Trophoblast cell (in vitro differentiated cells and primary cell): ENCODE measurements around the gene KCNJ11.
"Not testable (repeated sequence)": the region's sequence is repeated elsewhere in the genome, so short reads cannot be mapped to it uniquely, and the experiment has no call there.

Experiments used
- DNase-seq, 2 donors: peaks; one replicate each; pipeline ENCODE4 v3.0.0-alpha.2; 2016
- H2AFZ ChIP-seq: 2 replicates; pipeline ENCODE4 v1.6.1; 2013; ENCODE audit warnings: low read length, moderate library complexity, mild to moderate bottlenecking; ENCODE audit not compliant: insufficient read depth, poor library complexity
- H2AK5ac ChIP-seq: 2 replicates; pipeline ENCODE4 v1.6.1; 2013; ENCODE audit warnings: mild to moderate bottlenecking, low read length
- H2BK120ac ChIP-seq: 2 replicates; pipeline ENCODE4 v1.6.1; 2013; ENCODE audit warnings: low read length, mild to moderate bottlenecking, moderate library complexity; ENCODE audit not compliant: insufficient read depth, poor library complexity
- H2BK12ac ChIP-seq: 2 replicates; pipeline ENCODE4 v1.6.1; 2013; ENCODE audit warnings: mild to moderate bottlenecking, low read length, moderate library complexity
- H2BK5ac ChIP-seq: 2 replicates; pipeline ENCODE4 v1.6.1; 2013; ENCODE audit warnings: low read length, low read depth, moderate library complexity, mild to moderate bottlenecking; ENCODE audit not compliant: poor library complexity
- H3K14ac ChIP-seq: 2 replicates; pipeline ENCODE4 v1.6.1; 2013; ENCODE audit warnings: mild to moderate bottlenecking, low read length
- H3K18ac ChIP-seq: 2 replicates; pipeline ENCODE4 v1.6.1; 2013; ENCODE audit warnings: mild to moderate bottlenecking, low read length
- H3K23ac ChIP-seq: 2 replicates; pipeline ENCODE4 v1.6.1; 2013; ENCODE audit warnings: low read length
- H3K27ac ChIP-seq: 2 replicates; pipeline ENCODE4 v1.5.1; 2013; ENCODE audit warnings: low read depth, mild to moderate bottlenecking, inconsistent platforms, low read length, moderate library complexity
- H3K27me3 ChIP-seq: 2 replicates; pipeline ENCODE4 v1.6.1; 2013; ENCODE audit warnings: inconsistent platforms, mild to moderate bottlenecking, low read length, moderate library complexity; ENCODE audit not compliant: insufficient read depth
- H3K36me3 ChIP-seq, 2 experiments: 1 replicate in 1 of 2; 2 replicates in 1 of 2; pipeline ENCODE4 v1.6.1; 2013; ENCODE audit warnings: low read length in 2 of 2, mild to moderate bottlenecking in 2 of 2, moderate library complexity in 1 of 2; ENCODE audit not compliant: insufficient read depth in 2 of 2, control insufficient read depth in 1 of 2
- H3K4ac ChIP-seq: 2 replicates; pipeline ENCODE4 v1.6.1; 2013; ENCODE audit warnings: low read depth, mild to moderate bottlenecking, low read length, moderate library complexity
- H3K4me1 ChIP-seq, 2 experiments: 1 replicate in 1 of 2; 2 replicates in 1 of 2; pipeline ENCODE4 v1.6.1; 2013; ENCODE audit warnings: low read length in 2 of 2, mild to moderate bottlenecking in 2 of 2, moderate library complexity in 1 of 2; ENCODE audit not compliant: insufficient read depth in 2 of 2, control insufficient read depth in 1 of 2
- H3K4me2 ChIP-seq: 2 replicates; pipeline ENCODE4 v1.6.1; 2013; ENCODE audit warnings: inconsistent platforms, mild to moderate bottlenecking, low read length, moderate library complexity
- H3K4me3 ChIP-seq: 2 replicates; pipeline ENCODE4 v1.5.1; 2013; ENCODE audit warnings: mild to moderate bottlenecking, low read depth, low read length, inconsistent platforms
- H3K79me1 ChIP-seq: one replicate; pipeline ENCODE4 v1.6.1; 2013; ENCODE audit warnings: low read length
- H3K79me2 ChIP-seq: 2 replicates; pipeline ENCODE4 v1.6.1; 2013; ENCODE audit warnings: low read length, mild to moderate bottlenecking; ENCODE audit not compliant: control insufficient read depth, insufficient read depth, poor library complexity
- H3K9ac ChIP-seq: 2 replicates; pipeline ENCODE4 v1.6.1; 2013; ENCODE audit warnings: mild to moderate bottlenecking, low read length
- H3K9me3 ChIP-seq: 2 replicates; pipeline ENCODE4 v1.6.1; 2013; ENCODE audit warnings: low read depth, mild to moderate bottlenecking, control low read depth, inconsistent platforms, low read length; ENCODE audit not compliant: insufficient read depth
- H4K12ac ChIP-seq: 2 replicates; pipeline ENCODE4 v1.6.1; 2013; ENCODE audit warnings: low read depth, mild to moderate bottlenecking, low read length, moderate library complexity
- H4K8ac ChIP-seq: 2 replicates; pipeline ENCODE4 v1.6.1; 2013; ENCODE audit warnings: low read depth, mild to moderate bottlenecking, low read length, moderate library complexity
- H4K91ac ChIP-seq: one replicate; pipeline ENCODE4 v1.6.1; 2013; ENCODE audit warnings: low read depth, mild to moderate bottlenecking, low read length, moderate library complexity
- WGBS: extraction: QIAGEN DNeasy Blood & Tissue Kit; methylation state at CpG from one replicate; pipeline ENCODE4 v1.1.7; 2013; ENCODE audit warnings: missing lambda C conversion rate; ENCODE audit not compliant: insufficient read length, insufficient coverage; ENCODE audit errors: extremely low coverage; 5-methylcytosine and 5-hydroxymethylcytosine counted together

KCNJ11 gene

GRCh38 chr11:17426233-17426632, 37.8 kb upstream of the KCNJ11 start:
- H3K9ac ChIP-seq, DNase-seq, H3K27ac ChIP-seq, H3K9me3 ChIP-seq, H3K79me1 ChIP-seq, H4K8ac ChIP-seq, H3K4me3 ChIP-seq, H3K4ac ChIP-seq, H3K27me3 ChIP-seq, H3K4me2 ChIP-seq, H2BK120ac ChIP-seq, H3K18ac ChIP-seq, H2AFZ ChIP-seq, H3K14ac ChIP-seq, H3K23ac ChIP-seq, H2BK5ac ChIP-seq, H3K36me3 ChIP-seq, H4K91ac ChIP-seq, H4K12ac ChIP-seq, H3K79me2 ChIP-seq, H2BK12ac ChIP-seq, H3K4me1 ChIP-seq, H2AK5ac ChIP-seq: not testable (repeated sequence)
- no CpG with 5 or more reads among the region's 5 CpGs for WGBS

- Histone ChIP-seq H3K14ac (no peak overlapping the region), H3K18ac (no peak overlapping the region), H4K8ac (no peak overlapping the region), H2AFZ (no peak overlapping the region), H3K9ac (no peak overlapping the region), H2BK12ac (no peak overlapping the region), H2AK5ac (no peak overlapping the region), H3K79me1 (no peaks in the 10 kb centered on the region), H2BK5ac (no peak overlapping the region), H3K36me3 (no peaks in the 10 kb centered on the region), H4K12ac (no peak overlapping the region), H3K23ac (no peak overlapping the region), H3K79me2 (no peaks in the 10 kb centered on the region), H2BK120ac (no peak overlapping the region), H3K4me1 (no peaks in the 10 kb centered on the region), H4K91ac (no peak overlapping the region), H3K4me2 (no peak overlapping the region), H3K4ac (no peak overlapping the region), H3K9me3 (no peaks in the 10 kb centered on the region), H3K4me3 (no peak overlapping the region), H3K27me3 (peaks cover 2% of the 10 kb centered on the region), H3K27ac (no peak overlapping the region)
- peak; percentile 7 to 40 for DNase-seq
- no CpG with 5 or more reads among the region's 11 CpGs for WGBS
Observed at GRCh38 chr11:17423533-17424310, 35.3 kb upstream of the KCNJ11 start.

DNA sequence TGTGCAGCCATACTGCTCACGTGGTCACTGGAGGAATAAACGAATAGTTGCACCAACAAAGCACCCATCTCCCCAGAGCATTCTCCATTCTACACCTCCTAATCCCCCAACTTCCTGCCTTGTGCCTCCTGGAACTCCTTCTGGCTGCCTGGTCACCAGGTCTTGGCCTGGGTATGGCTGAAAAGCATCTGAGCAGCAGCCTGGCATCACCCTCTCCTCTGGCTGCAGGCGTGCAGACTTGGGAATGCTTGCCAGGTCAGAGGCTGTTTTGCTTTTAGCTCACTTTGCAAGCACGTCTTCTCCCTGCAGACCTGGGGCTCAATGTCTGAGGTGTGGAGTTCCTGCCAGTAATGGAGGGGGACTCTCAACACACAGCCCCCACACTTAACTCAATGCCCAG, 33.3 kb upstream of the KCNJ11 start:
- H4K91ac ChIP-seq, result no peak overlapping the region
- WGBS, result no CpG with 5 or more reads among the region's 4 CpGs
- no peak overlapping the region for H2BK5ac ChIP-seq
- H3K27ac ChIP-seq, result no peak overlapping the region
- peaks cover 2% of the 10 kb centered on the region for H3K27me3 ChIP-seq
- H3K36me3 ChIP-seq, result no peaks in the 10 kb centered on the region
- H3K4ac ChIP-seq, result no peak overlapping the region
- no peaks in the 10 kb centered on the region for H3K79me2 ChIP-seq
- no peak overlapping the region for H2AFZ ChIP-seq
- H3K18ac ChIP-seq, result no peak overlapping the region
- H3K9ac ChIP-seq, result no peak overlapping the region
- no peak overlapping the region for H3K23ac ChIP-seq
- H3K14ac ChIP-seq, result no peak overlapping the region
- H3K79me1 ChIP-seq, result no peaks in the 10 kb centered on the region
- H2BK120ac ChIP-seq, result no peak overlapping the region
- no peak overlapping the region for H2BK12ac ChIP-seq
- H3K4me1 ChIP-seq, result no peaks in the 10 kb centered on the region
- no peak overlapping the region for H3K4me3 ChIP-seq
- no peak overlapping the region for H3K4me2 ChIP-seq
- H2AK5ac ChIP-seq, result no peak overlapping the region
- DNase-seq, result no peak
- no peak overlapping the region for H4K8ac ChIP-seq
- H4K12ac ChIP-seq, result no peak overlapping the region
- H3K9me3 ChIP-seq, result no peaks in the 10 kb centered on the region

- Histone ChIP-seq H2BK5ac (no peak overlapping the region), H4K91ac (no peak overlapping the region), H3K9me3 (no peaks in the 10 kb centered on the region), H2BK120ac (no peak overlapping the region), H3K4me3 (no peak overlapping the region), H2AK5ac (no peak overlapping the region), H3K4me1 (no peaks in the 10 kb centered on the region), H3K9ac (no peak overlapping the region), H3K23ac (no peak overlapping the region), H3K79me1 (no peaks in the 10 kb centered on the region), H2BK12ac (no peak overlapping the region), H3K4me2 (no peak overlapping the region), H2AFZ (no peak overlapping the region), H3K79me2 (no peaks in the 10 kb centered on the region), H3K27ac (no peak overlapping the region), H3K18ac (no peak overlapping the region), H3K4ac (no peak overlapping the region), H4K8ac (no peak overlapping the region), H4K12ac (no peak overlapping the region), H3K14ac (no peak overlapping the region), H3K27me3 (peaks cover 2% of the 10 kb centered on the region), H3K36me3 (no peaks in the 10 kb centered on the region)
- DNase-seq, result no peak
- WGBS, result no CpG with 5 or more reads among the region's 2 CpGs
Observed at GRCh38 chr11:17418444-17419081, 30.1 kb upstream of the KCNJ11 start.
